ENCODE data around the gene MANBA.

MANBA gene

DNA sequence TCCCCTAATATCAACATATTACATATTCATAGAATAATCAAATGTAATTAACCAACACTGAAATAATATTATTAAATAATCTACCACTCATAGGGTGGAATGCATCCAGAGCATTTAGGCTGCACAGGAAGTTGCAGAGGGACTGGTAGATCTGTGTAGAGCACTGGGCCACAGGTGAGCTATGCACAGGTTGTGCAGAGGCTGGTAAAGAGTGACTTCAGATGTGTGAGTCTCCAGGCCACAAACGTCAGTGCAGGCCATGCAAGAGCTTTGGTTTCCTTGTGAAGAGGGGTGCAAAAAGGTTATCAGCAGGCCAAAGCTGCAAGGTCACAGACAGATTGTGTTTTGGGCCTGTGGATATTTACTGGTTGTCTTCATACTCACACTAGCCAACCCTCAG lies 25.5 kb upstream of the MANBA start:
- in situ Hi-C loops (cut with MboI; ENCODE audit: low sequenced_read_pairs, unreplicated experiment) = no loop called here
- no peak for DNase-seq (ENCODE audit: low spot score)
- TF ChIP-seq, protein P1, sequence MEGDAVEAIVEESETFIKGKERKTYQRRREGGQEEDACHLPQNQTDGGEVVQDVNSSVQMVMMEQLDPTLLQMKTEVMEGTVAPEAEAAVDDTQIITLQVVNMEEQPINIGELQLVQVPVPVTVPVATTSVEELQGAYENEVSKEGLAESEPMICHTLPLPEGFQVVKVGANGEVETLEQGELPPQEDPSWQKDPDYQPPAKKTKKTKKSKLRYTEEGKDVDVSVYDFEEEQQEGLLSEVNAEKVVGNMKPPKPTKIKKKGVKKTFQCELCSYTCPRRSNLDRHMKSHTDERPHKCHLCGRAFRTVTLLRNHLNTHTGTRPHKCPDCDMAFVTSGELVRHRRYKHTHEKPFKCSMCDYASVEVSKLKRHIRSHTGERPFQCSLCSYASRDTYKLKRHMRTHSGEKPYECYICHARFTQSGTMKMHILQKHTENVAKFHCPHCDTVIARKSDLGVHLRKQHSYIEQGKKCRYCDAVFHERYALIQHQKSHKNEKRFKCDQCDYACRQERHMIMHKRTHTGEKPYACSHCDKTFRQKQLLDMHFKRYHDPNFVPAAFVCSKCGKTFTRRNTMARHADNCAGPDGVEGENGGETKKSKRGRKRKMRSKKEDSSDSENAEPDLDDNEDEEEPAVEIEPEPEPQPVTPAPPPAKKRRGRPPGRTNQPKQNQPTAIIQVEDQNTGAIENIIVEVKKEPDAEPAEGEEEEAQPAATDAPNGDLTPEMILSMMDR (IDR thresholded peaks at IDR 0.05; ENCODE audit: borderline replicate concordance, control extremely low read depth, extremely low read depth, insufficient read depth, missing control alignments) = no peak

DNA sequence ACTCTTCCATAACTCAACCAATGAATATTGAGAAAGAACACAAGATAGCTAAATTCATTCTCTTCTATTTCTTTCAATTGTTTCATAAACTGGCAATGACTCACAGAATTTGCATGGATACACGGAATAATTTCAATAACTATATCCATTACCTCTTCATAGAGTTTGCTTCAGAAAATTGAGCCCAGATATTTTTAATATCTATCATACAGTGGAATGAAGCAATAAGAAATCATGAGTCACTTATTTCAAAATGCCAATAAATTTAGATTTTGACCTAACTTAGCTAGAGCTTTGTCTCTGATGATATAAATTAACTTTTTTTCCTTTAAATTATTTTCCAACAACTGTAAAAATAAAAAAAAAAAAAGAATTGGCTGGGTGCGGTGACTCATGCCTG lies 22.2 kb upstream of the MANBA start:
- TF ChIP-seq, protein P1 (IDR thresholded peaks at IDR 0.05; ENCODE audit: borderline replicate concordance, control extremely low read depth, extremely low read depth, insufficient read depth, missing control alignments) = no peak
- in situ Hi-C loops (cut with MboI; ENCODE audit: low sequenced_read_pairs, unreplicated experiment) = no loop called here
- no peak for DNase-seq (ENCODE audit: low spot score)

DNA sequence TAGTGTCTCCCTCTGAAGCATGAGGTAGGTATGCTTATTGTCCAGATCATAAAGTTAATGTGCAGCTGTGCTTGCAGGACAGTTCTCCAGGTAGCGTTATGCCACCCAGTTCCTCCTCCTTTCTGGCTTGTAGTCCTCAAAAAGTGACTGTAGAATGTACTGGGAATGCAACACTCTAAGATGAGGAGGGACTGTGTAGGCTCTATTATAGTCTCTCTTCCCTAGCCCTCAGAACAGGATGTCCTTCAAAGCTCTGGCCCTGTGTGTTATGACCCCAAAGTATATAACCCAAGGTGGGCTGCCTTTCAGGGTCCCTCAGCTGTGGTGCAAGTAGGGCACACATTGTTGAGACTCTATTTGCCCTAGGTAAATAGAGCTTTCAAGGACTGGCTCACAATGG lies 20.8 kb upstream of the MANBA start:
- in situ Hi-C loops (cut with MboI; ENCODE audit: low sequenced_read_pairs, unreplicated experiment) = no loop called here
- DNase-seq (ENCODE audit: low spot score) = no peak
- TF ChIP-seq, protein P1 (IDR thresholded peaks at IDR 0.05; ENCODE audit: borderline replicate concordance, control extremely low read depth, extremely low read depth, insufficient read depth, missing control alignments) = no peak

DNA sequence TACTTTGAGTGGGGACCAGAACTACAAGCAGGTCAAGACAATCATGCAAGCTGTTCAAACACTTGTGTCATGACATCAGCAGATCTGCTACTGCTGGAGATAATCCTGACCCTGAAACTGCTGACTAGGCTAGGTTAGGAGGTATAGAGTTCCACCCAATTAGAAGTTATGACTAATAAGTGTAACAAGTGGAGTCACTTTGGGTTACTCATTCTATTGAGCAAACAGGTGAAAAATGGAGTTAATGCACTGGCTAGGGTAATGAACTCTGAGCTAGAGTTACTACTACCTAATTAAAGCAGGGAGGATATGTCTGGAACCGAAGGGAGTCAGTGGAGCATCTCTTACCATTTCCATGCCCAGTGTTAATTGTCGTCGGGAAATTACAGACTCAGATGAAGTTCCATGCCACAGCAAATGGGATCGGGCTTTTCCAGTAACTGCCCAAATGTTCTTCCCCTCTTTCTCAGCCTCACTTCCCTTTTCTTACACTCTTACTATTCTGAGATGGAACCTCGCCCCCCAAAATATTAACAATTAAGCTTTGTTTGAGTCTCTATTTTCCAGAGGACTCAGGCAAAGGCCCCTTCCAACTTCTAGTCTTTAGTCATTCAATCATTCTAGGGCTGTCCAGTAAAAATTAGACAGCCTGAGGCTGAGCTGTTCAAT lies 19.8 kb upstream of the MANBA start:
- TF ChIP-seq, protein P1 (IDR thresholded peaks at IDR 0.05; ENCODE audit: borderline replicate concordance, control extremely low read depth, extremely low read depth, insufficient read depth, missing control alignments) = no peak
- DNase-seq (ENCODE audit: low spot score) = no peak
- in situ Hi-C loops (cut with MboI; ENCODE audit: low sequenced_read_pairs, unreplicated experiment) = no loop called here

DNA sequence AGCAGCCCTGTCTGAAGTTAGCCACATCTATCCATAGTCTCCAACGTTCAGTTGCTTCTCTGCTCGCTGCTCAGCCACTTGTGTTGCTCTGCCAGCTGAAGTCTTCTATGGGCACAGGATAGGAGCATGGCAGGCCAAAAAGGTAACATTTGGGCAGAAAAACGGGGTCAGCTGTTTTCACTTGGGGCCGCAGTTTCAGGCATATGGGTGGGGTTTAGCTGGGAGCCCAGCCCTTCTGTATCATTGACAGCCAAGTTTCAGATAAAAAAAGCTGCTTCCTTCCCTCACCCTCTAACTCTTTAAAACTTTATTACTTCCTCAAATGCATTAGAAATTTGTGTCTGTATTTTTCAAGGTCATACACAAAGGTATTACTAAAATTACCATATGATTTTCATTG lies 18.4 kb upstream of the MANBA start:
- in situ Hi-C loops (cut with MboI; ENCODE audit: low sequenced_read_pairs, unreplicated experiment) = no loop called here
- TF ChIP-seq, protein P1 (IDR thresholded peaks at IDR 0.05; ENCODE audit: borderline replicate concordance, control extremely low read depth, extremely low read depth, insufficient read depth, missing control alignments) = no peak
- no peak for DNase-seq (ENCODE audit: low spot score)

DNA sequence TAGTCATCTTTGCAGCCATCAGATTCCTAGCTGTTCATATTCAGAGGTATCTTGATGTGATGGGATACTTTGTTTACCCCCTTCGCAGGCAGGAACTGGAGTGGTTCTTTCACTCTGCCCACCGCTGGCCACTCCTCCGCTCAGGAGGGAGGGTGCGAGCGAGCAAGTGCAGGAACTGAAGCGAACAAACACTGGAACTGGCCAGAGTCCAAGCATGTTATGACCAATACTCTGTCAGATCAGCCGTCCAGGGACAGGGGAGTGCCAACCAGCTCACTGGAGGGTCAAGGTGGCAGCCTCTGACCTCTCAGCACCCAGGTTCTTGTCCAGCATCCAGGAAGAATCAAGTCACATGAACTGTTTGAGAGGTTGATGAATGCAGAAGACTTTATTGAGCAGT lies 18.0 kb upstream of the MANBA start:
- TF ChIP-seq, protein P1 (IDR thresholded peaks at IDR 0.05; ENCODE audit: borderline replicate concordance, control extremely low read depth, extremely low read depth, insufficient read depth, missing control alignments) = no peak
- in situ Hi-C loops (cut with MboI; ENCODE audit: low sequenced_read_pairs, unreplicated experiment) = no loop called here
- DNase-seq (ENCODE audit: low spot score) = no peak
